H1 (cell line): ENCODE measurements around the gene SOCS4. TPM values are rescaled to one million over a fixed set of nuclear protein-coding genes. Genes with fewer than 3 reads are reported as not detected.
A peak's percentile ranks its signal among the peaks of the same experiment; 100 is the strongest.

Experiments
- CTCF ChIA-PET: fragments of 300-600 bp; sonication (Branson Sonifier 250); formaldehyde crosslinking; loops from one replicate; lab custom pipeline; 2021; ENCODE audit not compliant: partially characterized antibody; lab: Charles Lee
- POLR2A ChIA-PET: fragments of 300-600 bp; sonication (Branson Sonifier 250); formaldehyde crosslinking; loops from one replicate; lab custom pipeline; 2021; ENCODE audit warnings: inconsistent platforms; ENCODE audit not compliant: partially characterized antibody; lab: Charles Lee
- DNase-seq, 2 experiments: peaks; one replicate each; pipeline versions ENCODE4 v3.0.0 to v3.0.0-alpha.2; 2010 to 2022; ENCODE audit warnings: low spot score in 2 of 2, low read depth in 1 of 2, mixed read lengths in 1 of 2
- FAIRE-seq: peaks from 2 replicates; lab custom pipeline; 2011; peaks lifted over from hg19 to GRCh38; lab: Jason Lieb, UNC
- H2AFZ ChIP-seq: 2 replicates; pipeline ENCODE4 v1.8.1; 2012; ENCODE audit warnings: low read length, inconsistent platforms
- H2AK5ac ChIP-seq: 2 replicates; pipeline ENCODE4 v1.6.1; 2013; ENCODE audit warnings: low read depth, low read length
- H2BK120ac ChIP-seq: replicated peaks from 2 replicates; pipeline ENCODE3; 2013; ENCODE audit warnings: low read depth, low read length, inconsistent platforms
- H2BK12ac ChIP-seq: 2 replicates; pipeline ENCODE4 v1.6.1; 2013; ENCODE audit warnings: low read depth, low read length
- H2BK15ac ChIP-seq: 2 replicates; pipeline ENCODE4 v1.6.1; 2013; ENCODE audit warnings: low read length
- H2BK20ac ChIP-seq: 2 replicates; pipeline ENCODE4 v1.6.1; 2013; ENCODE audit warnings: low read length
- H2BK5ac ChIP-seq: 2 replicates; pipeline ENCODE4 v1.6.1; 2013; ENCODE audit warnings: low read depth, low read length
- H3K14ac ChIP-seq: 2 replicates; pipeline ENCODE4 v1.6.1; 2013; ENCODE audit warnings: inconsistent platforms; ENCODE audit not compliant: insufficient read length
- H3K18ac ChIP-seq: 2 replicates; pipeline ENCODE4 v1.6.1; 2013; ENCODE audit warnings: low read length; ENCODE audit errors: extremely low read depth
- H3K23ac ChIP-seq: 2 replicates; pipeline ENCODE4 v1.6.1; 2013; ENCODE audit warnings: inconsistent platforms; ENCODE audit not compliant: insufficient read length
- H3K23me2 ChIP-seq: 2 replicates; pipeline ENCODE4 v1.6.1; 2013; ENCODE audit warnings: low read depth, low read length
- H3K27ac ChIP-seq: 2 replicates; pipeline ENCODE4 v1.6.1; 2011; ENCODE audit warnings: low read depth, low read length, inconsistent platforms
- H3K27me3 ChIP-seq, 4 experiments: replicated peaks in 1 of 4; 1 replicate in 1 of 4; 2 replicates in 3 of 4; pipeline versions ENCODE4 v1.6.1 to v1.8.1; 2011 to 2013; ENCODE audit warnings: low read length in 3 of 4, mild to moderate bottlenecking in 3 of 4, inconsistent platforms in 2 of 4, mixed read lengths in 2 of 4, moderate library complexity in 1 of 4; ENCODE audit not compliant: control insufficient read depth in 3 of 4, insufficient read depth in 3 of 4; ENCODE audit errors: extremely low read depth in 1 of 4
- H3K36me3 ChIP-seq, 4 experiments: 2 replicates each; pipeline versions ENCODE4 v1.6.1 to v1.8.1; 2011 to 2013; ENCODE audit warnings: mild to moderate bottlenecking in 4 of 4, low read length in 3 of 4, moderate library complexity in 2 of 4, control low read depth in 1 of 4, inconsistent platforms in 1 of 4; ENCODE audit not compliant: insufficient read depth in 4 of 4, control insufficient read depth in 2 of 4
- H3K4ac ChIP-seq: replicated peaks from 2 replicates; pipeline ENCODE3; 2013; ENCODE audit warnings: low read length, low read depth, mixed read lengths, inconsistent platforms; ENCODE audit not compliant: insufficient read length
- H3K4me1 ChIP-seq, 4 experiments: replicated peaks in 1 of 4; 1 replicate in 1 of 4; 2 replicates in 3 of 4; pipeline versions ENCODE4 v1.6.1 to v1.8.1; 2011 to 2013; ENCODE audit warnings: low read length in 3 of 4, inconsistent platforms in 2 of 4, mixed read lengths in 1 of 4; ENCODE audit not compliant: insufficient read depth in 4 of 4, control insufficient read depth in 3 of 4
- H3K4me2 ChIP-seq, 2 experiments: 2 replicates each; pipeline versions ENCODE4 v1.6.1 to v1.8.1; 2011 to 2013; ENCODE audit warnings: low read depth in 2 of 2, low read length in 2 of 2, control low read depth in 1 of 2, inconsistent platforms in 1 of 2, mild to moderate bottlenecking in 1 of 2; ENCODE audit not compliant: insufficient read depth in 1 of 2
- H3K4me3 ChIP-seq, 4 experiments: fragments of 200-600, 300-600 bp in 1 of 4; sonication (generic), shearing (Covaris generic), sonication (Bioruptor Twin) in 1 of 4; 2 replicates each; pipeline versions ENCODE4 v1.5.1 to v1.8.1; 2011 to 2016; ENCODE audit warnings: low read length in 4 of 4, low read depth in 3 of 4, control low read depth in 2 of 4, inconsistent platforms in 2 of 4, mild to moderate bottlenecking in 2 of 4, mixed read lengths in 1 of 4, moderate library complexity in 1 of 4; ENCODE audit not compliant: insufficient read depth in 2 of 4; ENCODE audit errors: extremely low read depth in 1 of 4
- H3K56ac ChIP-seq: replicated peaks from 2 replicates; pipeline ENCODE3; 2013; ENCODE audit warnings: low read depth, mild to moderate bottlenecking, mixed read lengths, low read length, inconsistent platforms; ENCODE audit not compliant: insufficient read length
- H3K79me1 ChIP-seq: 2 replicates; pipeline ENCODE4 v1.6.1; 2013; ENCODE audit warnings: low read depth, low read length, control low read depth
- H3K79me2 ChIP-seq, 2 experiments: 2 replicates each; pipeline versions ENCODE4 v1.6.1 to v1.8.1; 2012 to 2013; ENCODE audit warnings: low read length in 2 of 2, mild to moderate bottlenecking in 2 of 2, inconsistent platforms in 1 of 2; ENCODE audit not compliant: insufficient read depth in 2 of 2, control insufficient read depth in 1 of 2
- H3K9ac ChIP-seq, 4 experiments: replicated peaks in 1 of 4; 1 replicate in 1 of 4; 2 replicates in 3 of 4; pipeline versions ENCODE4 v1.6.1 to v1.8.1; 2011 to 2013; ENCODE audit warnings: low read depth in 3 of 4, low read length in 3 of 4, control low read depth in 2 of 4, mild to moderate bottlenecking in 2 of 4, moderate library complexity in 2 of 4, inconsistent platforms in 1 of 4; ENCODE audit errors: extremely low read depth in 1 of 4
- H3K9me3 ChIP-seq, 2 experiments: 2 replicates each; pipeline versions ENCODE4 v1.6.1 to v1.8.1; 2012 to 2013; ENCODE audit warnings: mild to moderate bottlenecking in 2 of 2, moderate library complexity in 2 of 2, control low read depth in 1 of 2, inconsistent platforms in 1 of 2, low read depth in 1 of 2, low read length in 1 of 2, mixed read lengths in 1 of 2; ENCODE audit not compliant: insufficient read depth in 2 of 2
- H4K20me1 ChIP-seq, 2 experiments: replicated peaks in 1 of 2; 2 replicates each; pipeline versions ENCODE3 to v1.8.1; 2011 to 2013; ENCODE audit warnings: inconsistent platforms in 2 of 2, low read length in 2 of 2, mild to moderate bottlenecking in 1 of 2; ENCODE audit not compliant: insufficient read depth in 2 of 2, control insufficient read depth in 1 of 2
- H4K5ac ChIP-seq: 2 replicates; pipeline ENCODE4 v1.6.1; 2013; ENCODE audit warnings: low read length, low read depth, mixed read lengths, inconsistent platforms; ENCODE audit not compliant: insufficient read length
- H4K8ac ChIP-seq: 2 replicates; pipeline ENCODE4 v1.8.0; 2013; ENCODE audit warnings: mild to moderate bottlenecking, moderate library complexity, low read length, inconsistent platforms; ENCODE audit not compliant: insufficient read depth; ENCODE audit errors: extremely low read depth
- H4K91ac ChIP-seq: replicated peaks from 2 replicates; pipeline ENCODE3; 2013; ENCODE audit warnings: low read length, mixed read lengths, inconsistent platforms; ENCODE audit not compliant: insufficient read length
- BRCA1 ChIP-seq: IDR thresholded peaks from 2 replicates; pipeline ENCODE4 v1.6.1; 2012; ENCODE audit warnings: low read depth, low read length, improper control_type of control experiment
- CHD1 ChIP-seq: IDR thresholded peaks from 2 replicates; pipeline ENCODE4 v1.6.1; 2012; ENCODE audit warnings: low read depth, low read length, improper control_type of control experiment
- CTBP2 ChIP-seq: IDR thresholded peaks from 2 replicates; pipeline ENCODE4 v1.7.0; 2011; ENCODE audit warnings: borderline replicate concordance, mild to moderate bottlenecking, moderate library complexity, mixed read lengths, low read length; ENCODE audit not compliant: insufficient read depth, insufficient read length
- GTF2F1 ChIP-seq: IDR thresholded peaks from 2 replicates; pipeline ENCODE4 v1.6.1; 2012; ENCODE audit warnings: low read depth, low read length, improper control_type of control experiment, borderline replicate concordance
- HDAC2 ChIP-seq, 2 experiments: fragments of 300-600 bp in 1 of 2; sonication (generic) in 1 of 2; IDR thresholded peaks; 2 replicates each; pipeline ENCODE4 v1.6.1; 2011 to 2012; ENCODE audit warnings: low read depth in 2 of 2, low read length in 2 of 2, mild to moderate bottlenecking in 2 of 2, moderate library complexity in 2 of 2, borderline replicate concordance in 1 of 2, inconsistent platforms in 1 of 2
- POLR2A ChIP-seq, 2 experiments: IDR thresholded peaks; 1 replicate in 1 of 2; 2 replicates in 1 of 2; pipeline ENCODE4 v1.6.1; 2011; ENCODE audit warnings: low read depth in 2 of 2, low read length in 2 of 2, mild to moderate bottlenecking in 2 of 2; ENCODE audit errors: control extremely low read depth in 1 of 2
- SIRT6 ChIP-seq: IDR thresholded peaks from one replicate; pipeline ENCODE4 v1.7.1; 2012; ENCODE audit warnings: low read length, inconsistent platforms
- SIX5 ChIP-seq: IDR thresholded peaks from 2 replicates; pipeline ENCODE4 v1.6.1; 2011; ENCODE audit warnings: mild to moderate bottlenecking, low read depth, low read length
- SP4 ChIP-seq: IDR thresholded peaks from 2 replicates; pipeline ENCODE4 v1.6.1; 2012; ENCODE audit warnings: low read length, inconsistent platforms
- SRF ChIP-seq: IDR thresholded peaks from 2 replicates; pipeline ENCODE4 v1.6.1; 2011; ENCODE audit warnings: mild to moderate bottlenecking, low read depth, low read length, moderate library complexity
- TCF12 ChIP-seq: IDR thresholded peaks from 2 replicates; pipeline ENCODE4 v1.6.1; 2011; ENCODE audit warnings: low read depth, mild to moderate bottlenecking, low read length
- TEAD4 ChIP-seq: IDR thresholded peaks from 2 replicates; pipeline ENCODE4 v1.6.1; 2012; ENCODE audit warnings: low read depth, low read length, inconsistent platforms, mixed read lengths
- YY1 ChIP-seq: IDR thresholded peaks from 2 replicates; pipeline ENCODE4 v1.6.1; 2011; ENCODE audit warnings: low read depth, mild to moderate bottlenecking, low read length
- WGBS, 2 experiments: shearing (Covaris generic) in 1 of 2; methylation state at CpG; one replicate each; pipeline versions ENCODE4 v1.1.6 to v1.1.7; 2013 to 2015; ENCODE audit warnings: low lambda C conversion rate in 2 of 2, mixed read lengths in 2 of 2, inconsistent platforms in 1 of 2, low coverage in 1 of 2, missing lambda C conversion rate in 1 of 2; ENCODE audit not compliant: insufficient replicate concordance in 2 of 2, insufficient coverage in 1 of 2, insufficient read length in 1 of 2; ENCODE audit errors: extremely low coverage in 1 of 2, missing lambda C conversion rate in 1 of 2; 5-methylcytosine and 5-hydroxymethylcytosine counted together
- polyA plus RNA-seq, 7 experiments: library from polyadenylated mRNA; depleted of rRNA in 3 of 7; stranded (reverse) in 5 of 7; unstranded in 2 of 7; fragments of >200 nt in 5 of 7; fragments of 200-250 nt in 2 of 7; gene quantifications; 1 replicate in 5 of 7; 2 replicates in 1 of 7; 4 replicates in 1 of 7; pipeline versions ENCODE4 v1.2.1 to v1.2.3, GENCODE V29; 2011 to 2013; ENCODE audit warnings: missing spikeins in 2 of 7, mixed read lengths in 2 of 7
- total RNA-seq: library from RNA; stranded (reverse); fragmentation: NEBNext Ultra II Directional; extraction: Animal tissue kit (Norgen Biotek cat#: 25700); gene quantifications from 2 replicates; pipeline ENCODE4 v1.2.1, GENCODE V29; 2021
- TF ChIP-seq, protein P1 (sequence below): IDR thresholded peaks from 2 replicates; pipeline ENCODE4 v1.6.1; 2011; ENCODE audit warnings: low read length, improper control_type of control experiment

SOCS4 gene
- total and polyA plus RNA-seq, 2 of the 8 experiments (the other 6 are each of a cell fraction or from before 2014, with no cell fraction given), result 5.5 to 31.5 TPM

- Histone ChIP-seq H3K4me1 (peaks cover 0 to 2% (median 0%) of the 10 kb centered on the region in 4 experiments; a peak in 5 of 7 replicates), H2BK5ac (peak overlapping the region; percentile 13), H3K4me2 (peak overlapping the region; percentile 32 to 69), H4K20me1 (peaks cover 2% of the 10 kb centered on the region in 2 experiments), H2BK15ac (0 out of 2 replicates have a peak overlapping the region, but pooled peaks have one; percentile 63), H3K14ac (no peak overlapping the region), H2BK20ac (no peak overlapping the region), H4K8ac (peak overlapping the region; percentile 94), H3K56ac (no peak overlapping the region), H3K4ac (no peak overlapping the region), H3K23ac (no peak overlapping the region), H3K18ac (peak overlapping the region; percentile 95), H3K9ac (peak overlapping the region in 3 of 4 experiments; percentile 44 to 66 (median 50); a peak in 5 of 7 replicates), H2AK5ac (no peak overlapping the region), H3K23me2 (peaks cover 4% of the 10 kb centered on the region; the same call in 1 of the 2 replicates), H2AFZ (peak overlapping the region; percentile 35), H3K9me3 (no peaks in the 10 kb centered on the region), H2BK12ac (peak overlapping the region; percentile 62; the same call in 1 of the 2 replicates), H3K79me2 (peaks cover 20 to 41% of the 10 kb centered on the region in 2 experiments), H2BK120ac (peak overlapping the region; percentile 7), H3K27me3 (no peaks in the 10 kb centered on the region), H3K79me1 (no peaks in the 10 kb centered on the region; the same call in 1 of the 2 replicates), H3K4me3 (peak overlapping the region; percentile 35 to 97 (median 94); a peak in 7 of 8 replicates), H4K91ac (peak overlapping the region; percentile 69), H3K36me3 (peaks cover 0 to 8% (median 0%) of the 10 kb centered on the region in 4 experiments; a peak in 1 of 8 replicates), H3K27ac (peak overlapping the region; percentile 46; the same call in 1 of the 2 replicates), H4K5ac (peak overlapping the region; percentile 90)
- CTCF ChIA-PET, result interaction anchor here (0.6 to 2.5 kb wide), 26 partner anchors 8 to 143 kb away, joined by 3 to 22 read pairs (median 4); partner anchors contain the start of genes SOCS4 and WDHD1
- DNase-seq, result no peak
- WGBS, 2 experiments, result 6% methylated on average over 10 of the region's 10 CpGs; no CpG with 5 or more reads in 1 of the 2 experiments
- no peak for FAIRE-seq
- POLR2A ChIA-PET, result interaction anchor here (0.6 to 6.7 kb wide), 29 partner anchors 9 to 151 kb away, joined by 3 to 101 read pairs (median 6); partner anchors contain the start of genes DLGAP5, LGALS3, SOCS4 and WDHD1
- no peak for TF ChIP-seq TCF12
- TF ChIP-seq BRCA1, result no peak
- no peak for TF ChIP-seq GTF2F1
- TF ChIP-seq SIRT6, result no peak
- TF ChIP-seq CTBP2, result no peak
- TF ChIP-seq POLR2A (IDR thresholded peaks at IDR 0.05; ENCODE audit: control extremely low read depth in 1 of 2, low read depth in 2 of 2, low read length in 2 of 2), result no peak
- no peak; the same call in 1 of the 2 replicates for TF ChIP-seq TEAD4
- no peak for TF ChIP-seq SP4
- TF ChIP-seq CHD1, result no peak
- TF ChIP-seq YY1, result no peak
- TF ChIP-seq, protein P1, sequence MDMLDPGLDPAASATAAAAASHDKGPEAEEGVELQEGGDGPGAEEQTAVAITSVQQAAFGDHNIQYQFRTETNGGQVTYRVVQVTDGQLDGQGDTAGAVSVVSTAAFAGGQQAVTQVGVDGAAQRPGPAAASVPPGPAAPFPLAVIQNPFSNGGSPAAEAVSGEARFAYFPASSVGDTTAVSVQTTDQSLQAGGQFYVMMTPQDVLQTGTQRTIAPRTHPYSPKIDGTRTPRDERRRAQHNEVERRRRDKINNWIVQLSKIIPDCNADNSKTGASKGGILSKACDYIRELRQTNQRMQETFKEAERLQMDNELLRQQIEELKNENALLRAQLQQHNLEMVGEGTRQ, result no peak
- no peak for TF ChIP-seq HDAC2 (IDR thresholded peaks at IDR 0.05; ENCODE audit: borderline replicate concordance in 1 of 2, low read depth in 2 of 2, low read length in 2 of 2)
- no peak for TF ChIP-seq SIX5
- TF ChIP-seq SRF, result no peak
Measured at GRCh38 chr14:55051165-55051422, 24.1 kb downstream of the SOCS4 start.
